GM19239 (cell line): ENCODE measurements around the gene RAD18.
A peak's percentile ranks its signal among the peaks of the same experiment; 100 is the strongest.

Experiments used
- DNase-seq: peaks from one replicate; pipeline ENCODE4 v3.0.0; 2011; ENCODE audit warnings: low spot score; ENCODE audit not compliant: insufficient read length
- FAIRE-seq: peaks from 2 replicates; lab custom pipeline; 2011; peaks lifted over from hg19 to GRCh38; lab: Jason Lieb, UNC

The RAD18 gene

GRCh38 chr3:8911781-8912180, 51.5 kb downstream of the RAD18 start:
- no peak for FAIRE-seq
- no peak for DNase-seq

DNA sequence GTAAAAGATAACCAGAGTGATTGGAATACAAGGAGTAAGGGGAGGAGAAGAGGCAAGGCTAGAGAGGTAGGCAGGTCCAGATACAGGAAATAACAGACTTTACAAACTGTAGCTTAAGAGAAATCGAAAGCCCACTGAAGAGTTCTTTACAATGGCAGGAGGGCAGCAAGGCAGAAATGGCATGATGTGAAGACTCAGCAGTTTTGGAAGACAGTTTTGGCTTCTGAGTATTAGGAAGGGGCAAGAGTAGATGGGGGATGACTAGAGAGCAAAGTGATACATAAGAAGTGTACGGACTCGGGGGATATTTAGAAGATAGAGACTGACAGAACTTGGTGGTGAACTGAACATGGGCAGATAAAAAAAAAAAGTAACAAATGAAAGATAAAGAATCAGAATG, 54.1 kb downstream of the RAD18 start:
- DNase-seq (no peak), FAIRE-seq (peak; percentile 14)

GRCh38 chr3:8903191-8903590, 60.1 kb downstream of the RAD18 start:
- no peak for FAIRE-seq
- DNase-seq = no peak

DNA sequence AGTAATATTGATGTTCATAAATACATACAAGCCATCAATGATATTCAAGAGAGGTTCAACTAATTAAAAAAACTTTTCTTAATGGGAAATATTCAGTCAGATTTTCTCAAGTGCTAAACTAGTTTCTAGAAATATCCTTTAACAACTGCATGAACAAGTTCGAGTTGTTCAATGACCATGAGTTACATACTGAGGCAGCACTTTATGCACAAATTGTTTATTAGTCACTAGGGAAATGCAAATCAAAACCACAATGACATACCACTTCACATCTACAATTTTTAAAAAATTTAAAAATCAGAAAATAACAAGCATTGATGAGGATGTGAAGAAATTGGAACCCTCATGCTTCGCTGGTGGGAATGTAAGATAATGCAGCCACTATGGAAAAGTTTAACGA, 62.4 kb downstream of the RAD18 start:
- FAIRE-seq (no peak), DNase-seq (no peak)

- FAIRE-seq = no peak
- DNase-seq = no peak
These were observed 63.3 kb downstream of the RAD18 start for GRCh38 chr3:8899876-8900460.

DNA sequence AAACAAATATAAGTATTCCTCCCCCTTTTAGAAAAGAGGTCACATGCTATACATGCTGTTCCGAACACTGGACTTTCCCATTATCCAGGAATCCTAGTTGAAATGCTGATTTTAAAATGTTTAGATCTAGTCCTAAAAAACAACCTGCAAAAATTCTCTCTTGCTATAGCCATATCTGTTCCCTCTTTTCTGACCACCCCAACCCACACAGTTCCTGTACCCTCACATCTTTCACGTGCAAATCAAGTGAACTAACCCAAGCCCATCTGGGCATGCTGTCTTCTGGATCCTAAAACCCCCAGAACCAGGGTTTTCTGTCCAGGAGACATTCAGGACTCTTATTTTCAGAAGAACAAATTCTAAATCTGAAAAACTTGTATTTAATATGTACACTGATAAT, 67.4 kb downstream of the RAD18 start:
- no peak for DNase-seq
- no peak for FAIRE-seq

DNA sequence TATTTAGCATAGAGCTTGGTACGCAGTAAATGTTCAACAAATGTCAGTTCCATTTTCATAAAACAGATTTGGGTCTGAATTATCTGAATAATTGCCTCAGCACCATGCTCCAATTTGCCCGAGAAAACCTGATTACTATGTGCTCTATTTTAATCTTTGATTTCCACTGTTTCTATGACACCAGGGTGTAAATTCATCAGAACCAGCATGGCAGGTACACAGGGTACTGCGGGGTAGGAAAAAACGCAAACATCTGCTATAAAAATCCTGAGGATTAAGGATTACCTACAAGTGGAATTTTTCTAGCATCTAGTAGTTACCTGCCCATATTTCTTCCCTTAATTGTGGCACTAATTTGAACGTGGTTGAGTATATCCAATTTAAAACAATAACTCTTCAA, 70.3 kb downstream of the RAD18 start:
- DNase-seq (no peak), FAIRE-seq (no peak)

DNA sequence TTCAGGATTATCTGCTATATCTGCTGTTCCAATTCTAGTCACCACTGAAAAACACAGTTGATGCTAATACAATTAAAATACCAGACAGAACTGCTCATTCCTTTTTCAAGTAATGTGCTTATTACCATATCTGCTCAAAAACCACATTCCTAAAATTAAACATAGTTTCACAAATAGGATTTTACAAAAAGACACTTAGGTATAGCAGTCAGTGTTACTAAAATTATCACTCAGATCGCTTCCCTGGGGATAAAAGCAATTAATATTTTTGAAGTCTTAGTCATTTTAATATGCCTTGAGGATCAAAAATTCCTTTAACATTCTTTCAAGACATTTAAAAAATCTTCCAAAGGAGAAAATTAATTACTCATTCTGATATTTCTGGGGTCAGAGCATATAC, 71.5 kb downstream of the RAD18 start:
- FAIRE-seq = no peak
- DNase-seq = no peak

DNA sequence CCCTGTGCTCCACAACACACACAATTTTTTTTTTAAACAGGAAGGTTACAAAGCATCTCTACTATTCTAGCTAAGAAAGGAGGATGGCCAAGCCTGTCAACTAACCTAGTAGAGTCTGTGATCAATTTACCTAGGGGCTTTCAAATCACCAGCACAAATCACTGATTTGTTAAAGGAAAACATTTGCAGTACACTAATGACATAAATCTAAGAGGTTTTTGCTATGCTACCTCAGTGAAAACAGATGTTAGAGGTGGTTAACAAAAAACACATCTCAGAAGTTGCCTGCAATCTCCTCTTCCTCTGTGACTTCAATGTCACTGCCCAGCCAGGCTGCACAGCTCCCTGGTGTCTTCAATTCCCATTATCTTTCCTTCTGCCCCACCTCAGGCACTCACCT, 72.0 kb downstream of the RAD18 start:
- DNase-seq (no peak), FAIRE-seq (no peak)

DNA sequence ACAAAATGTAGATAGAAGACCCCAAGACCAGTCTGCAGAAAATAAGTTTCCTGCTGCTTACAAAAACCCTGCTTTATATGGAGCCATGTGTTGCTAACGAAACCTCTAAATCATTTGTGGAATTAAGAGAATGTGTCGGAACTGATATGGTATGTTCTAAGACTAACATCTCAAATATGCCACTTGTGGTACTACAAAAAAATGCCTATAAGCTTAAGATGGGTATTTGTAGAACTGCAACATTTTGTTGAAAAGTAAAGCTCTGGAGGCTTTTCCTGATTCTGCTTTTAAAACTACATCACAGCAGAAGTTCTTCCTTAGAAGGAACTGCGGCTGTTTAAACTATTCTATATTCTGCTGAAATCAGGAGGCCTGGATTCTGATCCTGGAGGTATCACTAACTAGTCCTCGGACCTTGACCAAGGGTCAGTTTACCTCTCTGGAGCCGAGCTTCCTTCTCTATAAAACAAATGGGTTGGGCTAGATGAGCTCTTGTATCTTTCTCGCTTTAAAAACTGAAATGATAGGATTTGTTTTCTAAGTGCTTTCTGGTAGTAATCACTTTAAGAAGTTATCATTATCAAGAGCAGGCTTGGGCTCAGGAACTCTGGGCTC, 74.9 kb downstream of the RAD18 start:
- FAIRE-seq (no peak), DNase-seq (no peak)

DNA sequence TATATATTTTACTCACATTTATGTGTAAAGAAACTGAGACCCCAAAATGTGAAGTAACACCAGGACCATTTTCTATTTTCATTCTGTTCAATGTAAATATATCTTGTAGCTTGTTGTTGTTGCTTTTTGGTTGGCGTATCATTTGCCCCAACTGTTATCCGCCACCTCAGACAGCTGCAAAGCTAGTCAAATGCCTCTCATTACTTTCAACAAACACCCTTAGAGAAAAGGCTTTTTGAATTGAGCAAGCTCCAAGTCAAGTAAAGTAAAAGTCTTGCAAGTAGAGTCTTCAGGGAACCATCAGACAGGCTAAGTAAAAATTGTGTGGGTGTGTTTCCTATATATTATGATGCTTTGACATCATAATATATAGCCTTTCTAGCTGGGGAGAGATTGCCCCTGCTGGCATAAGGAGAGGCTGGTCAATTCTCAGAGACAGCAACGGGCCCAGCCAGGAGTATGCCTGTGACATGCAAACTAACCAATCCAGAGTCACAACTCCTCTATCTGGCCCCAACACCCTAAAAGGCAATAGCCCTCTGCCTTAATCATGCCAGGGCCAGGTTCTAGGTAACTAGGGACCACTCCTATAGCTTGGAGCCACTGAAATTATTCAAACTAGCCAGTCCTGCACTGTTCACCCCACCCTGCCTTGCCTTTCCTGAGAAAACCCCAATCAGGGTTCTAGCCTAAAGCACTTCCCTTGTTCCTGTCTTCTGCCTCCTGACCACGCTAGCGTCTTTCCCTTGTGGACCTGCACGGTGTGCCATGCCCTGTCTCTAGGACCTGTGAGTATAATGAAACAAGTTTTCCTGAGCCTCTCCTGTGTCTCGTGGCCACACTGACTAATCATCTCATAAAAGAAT, 75.6 kb downstream of the RAD18 start:
- no peak for DNase-seq
- FAIRE-seq = no peak

- no peak for DNase-seq
- FAIRE-seq = no peak
These were observed 76.7 kb downstream of the RAD18 start for GRCh38 chr3:8886546-8886945.

DNA sequence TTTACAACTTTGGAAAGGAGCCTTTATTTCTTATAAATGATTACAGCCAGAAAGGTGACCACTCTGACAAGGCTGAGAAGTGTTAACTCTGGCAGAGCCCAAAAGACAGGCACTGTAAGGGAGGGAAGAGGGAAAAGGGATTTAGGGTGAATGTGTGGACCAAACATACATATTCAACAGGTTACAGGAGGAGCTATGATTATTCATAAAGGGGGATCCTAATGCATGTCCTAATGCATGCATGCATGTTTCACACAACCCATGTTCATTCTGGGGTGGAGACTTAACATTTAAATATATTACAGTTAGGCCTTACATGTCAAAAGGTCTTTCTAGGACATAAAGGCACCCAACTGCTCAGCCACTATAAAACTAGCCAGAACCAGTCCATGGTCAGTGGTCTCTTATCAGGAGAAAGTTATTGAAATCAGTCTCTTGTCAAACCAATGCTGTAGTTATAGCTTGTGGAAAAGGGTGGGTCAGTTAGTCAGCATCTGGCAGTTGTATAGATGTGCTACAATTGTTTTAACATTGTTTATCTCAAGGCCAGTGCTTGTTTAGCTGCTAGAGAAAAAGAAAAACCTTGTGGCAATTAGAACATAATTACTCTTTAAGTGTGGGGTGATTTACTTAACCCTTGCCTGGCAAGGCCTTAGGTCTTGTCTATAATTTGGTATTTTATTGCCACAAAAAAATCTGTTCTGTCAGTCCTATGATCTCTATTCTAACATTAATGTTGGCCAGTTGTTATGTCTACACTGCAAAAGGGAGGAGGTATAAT, 77.5 kb downstream of the RAD18 start:
- no peak for FAIRE-seq
- no peak for DNase-seq

DNA sequence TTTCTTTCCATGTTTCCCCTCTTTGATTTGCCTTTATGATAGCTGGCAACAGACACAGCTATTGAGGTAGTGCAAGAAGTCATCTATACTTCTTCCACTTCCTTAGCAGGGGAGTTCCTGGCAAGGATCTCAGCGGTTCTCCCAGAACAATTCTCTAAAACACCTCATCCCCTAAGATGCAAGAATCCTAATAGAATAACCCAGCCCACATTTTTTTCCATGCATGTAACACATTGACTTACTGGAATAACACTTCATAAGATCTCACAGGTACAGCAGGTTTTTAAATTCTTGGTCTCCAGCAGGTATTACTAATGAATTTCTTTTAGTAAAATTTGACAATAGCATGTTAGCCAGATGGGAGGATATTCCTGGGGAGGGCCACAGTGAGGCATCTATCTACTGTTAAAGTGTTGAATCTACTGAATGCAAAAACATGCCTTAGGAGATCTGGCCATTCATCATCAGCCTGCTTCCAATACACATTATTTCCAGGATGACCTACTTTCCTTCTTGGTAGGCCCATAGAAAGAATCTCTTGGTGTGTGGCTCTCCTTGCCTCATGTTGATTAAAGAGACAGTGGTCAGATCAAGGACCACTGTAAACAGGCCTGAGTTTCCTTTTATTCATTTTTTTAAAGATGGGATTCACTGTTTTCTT, 78.5 kb downstream of the RAD18 start:
- DNase-seq (no peak), FAIRE-seq (no peak)

DNA sequence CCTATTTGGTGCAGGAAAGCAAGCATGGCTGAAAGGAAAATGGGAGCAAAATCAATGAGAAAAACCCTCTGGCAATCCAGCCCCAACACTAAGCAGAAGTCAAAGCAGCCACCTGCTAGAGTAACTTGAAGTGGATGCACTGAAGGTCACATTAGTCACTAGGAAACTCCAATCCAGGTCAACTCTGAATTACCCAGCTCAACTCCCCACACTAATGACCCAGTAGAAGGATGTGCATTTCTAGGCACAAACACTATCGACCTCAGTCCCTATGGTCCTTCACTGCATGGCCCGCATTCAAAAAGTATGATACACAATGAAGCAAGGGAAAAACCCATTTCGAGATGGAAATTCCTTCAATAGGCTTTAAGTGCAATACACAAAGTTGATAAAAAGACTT, 80.6 kb downstream of the RAD18 start:
- DNase-seq = no peak
- no peak for FAIRE-seq

DNA sequence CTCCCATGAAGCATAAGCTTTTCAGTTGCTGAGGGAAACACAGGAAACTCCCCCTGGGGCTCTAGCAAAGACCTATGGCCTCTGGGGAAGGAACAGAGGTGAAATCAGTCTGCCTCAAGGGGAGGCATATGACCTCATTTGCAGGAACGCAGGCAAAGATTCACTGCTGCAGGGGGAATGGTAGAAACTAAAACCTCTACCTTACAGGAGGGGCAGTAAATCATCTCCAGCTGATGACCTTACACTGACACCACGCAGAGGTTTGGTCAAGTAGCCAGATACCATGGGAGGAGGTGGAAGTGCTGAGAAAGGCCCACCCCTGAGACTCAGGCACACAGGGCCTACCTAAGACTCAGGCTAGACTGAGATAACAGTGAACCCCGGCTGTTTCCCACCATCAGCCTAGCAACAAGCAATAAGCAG, 81.1 kb downstream of the RAD18 start:
- DNase-seq = peak; percentile 7
- no peak for FAIRE-seq

DNA sequence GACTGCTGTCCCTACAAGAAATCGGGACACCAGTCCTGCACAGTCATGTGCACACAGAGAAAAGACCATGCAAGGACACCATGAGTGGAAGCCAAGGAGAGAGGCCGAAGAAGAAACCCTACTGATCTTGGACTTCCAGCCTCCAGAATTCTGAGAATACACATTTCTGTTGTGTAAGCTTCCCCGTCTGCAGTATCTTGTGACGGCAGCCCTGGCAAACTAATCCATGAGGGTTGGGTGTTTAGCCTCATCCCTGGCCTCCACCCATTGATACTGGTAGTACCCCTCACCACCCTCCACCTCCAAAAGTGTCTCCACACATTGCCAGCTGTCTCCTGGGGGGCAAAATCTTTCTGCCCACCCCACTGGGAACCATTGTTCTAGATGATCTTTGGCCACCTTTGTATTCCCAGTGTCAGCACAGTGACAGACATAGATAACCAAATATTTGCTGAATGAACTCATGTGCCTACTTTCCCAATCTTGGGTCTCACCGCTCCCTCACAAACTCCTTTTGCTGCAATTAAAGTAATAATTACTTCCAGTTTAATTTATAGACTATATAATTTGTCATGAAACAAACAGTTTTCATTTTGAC, 83.8 kb downstream of the RAD18 start:
- FAIRE-seq (no peak), DNase-seq (no peak)

DNA sequence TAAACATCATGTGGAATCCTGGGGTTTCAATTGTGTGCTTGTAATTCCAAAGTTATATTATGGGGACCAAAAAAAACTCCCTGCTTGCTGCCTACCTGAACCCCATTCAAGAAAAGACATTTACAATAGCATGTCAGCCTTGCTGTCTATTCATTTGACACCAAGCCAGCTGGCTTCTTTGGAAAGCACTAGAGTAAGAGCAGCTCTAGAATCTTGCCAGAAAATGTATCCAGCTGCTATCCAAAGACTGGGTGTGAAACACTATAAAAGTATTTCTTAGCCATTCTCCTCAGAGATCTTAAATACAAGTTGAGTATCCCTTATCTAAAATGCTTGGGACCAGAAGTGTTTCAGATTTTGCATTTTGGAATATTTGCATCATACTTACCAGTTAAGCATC, 87.4 kb downstream of the RAD18 start:
- DNase-seq = no peak
- FAIRE-seq = no peak

DNA sequence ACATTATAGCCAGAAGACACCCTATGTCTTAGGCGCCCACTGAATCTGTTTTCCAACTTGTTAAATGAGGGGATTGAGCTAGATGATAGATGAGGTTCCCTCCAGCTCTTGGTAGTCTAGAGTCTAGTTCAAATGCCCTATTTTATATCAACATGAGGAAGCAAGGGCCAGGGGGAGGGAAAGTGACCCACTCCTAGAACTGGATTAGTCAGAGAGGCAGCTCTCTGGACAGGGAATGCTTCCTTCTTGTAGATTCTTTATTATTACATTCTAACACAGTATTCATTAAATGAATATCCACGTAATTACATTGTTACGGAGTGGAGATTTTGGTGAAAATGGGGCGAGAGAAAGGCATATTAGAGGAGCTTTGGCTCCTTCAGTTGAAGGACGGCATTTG, 89.5 kb downstream of the RAD18 start:
- FAIRE-seq = no peak
- no peak for DNase-seq

DNA sequence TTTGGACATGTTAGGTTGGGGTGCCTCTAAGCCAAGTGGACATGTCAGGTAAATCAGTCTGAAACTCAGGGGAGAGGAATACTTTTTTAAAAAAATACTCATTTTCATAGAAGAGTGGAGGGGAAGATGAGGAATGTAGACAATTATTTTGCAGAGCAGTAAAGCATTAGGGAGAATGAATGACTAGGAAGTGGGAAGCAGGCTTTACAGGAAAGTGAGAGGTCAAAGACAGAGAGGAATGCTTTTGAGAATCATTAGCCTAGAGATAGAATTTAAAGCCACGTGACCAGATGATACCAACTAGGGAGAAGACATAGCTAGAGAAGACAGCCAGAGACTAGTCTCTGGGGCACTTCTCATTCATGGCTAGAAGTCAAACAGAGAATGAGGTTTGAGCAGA, 91.0 kb downstream of the RAD18 start:
- no peak for DNase-seq
- FAIRE-seq = no peak
